Measurements from ENCODE around the gene LAMA3.

- TF ChIP-seq CTCF (IDR thresholded peaks at IDR 0.05) = no peak
- no peak for TF ChIP-seq SIN3A (IDR thresholded peaks at IDR 0.05; ENCODE audit: borderline replicate concordance, insufficient read depth, low read depth, low read length)
- no peak for TF ChIP-seq POLR2AphosphoS5 (IDR thresholded peaks at IDR 0.05; ENCODE audit: low read depth, low read length)
Measured at GRCh38 chr18:23716966-23717365, 27.7 kb downstream of the LAMA3 start.

Data from Panc1 (cell line).